Measurements from ENCODE around the gene STIM1.
"Not testable (repeated sequence)": the region's sequence is repeated elsewhere in the genome, so short reads cannot be mapped to it uniquely, and the experiment has no call there.

Gene STIM1

DNA sequence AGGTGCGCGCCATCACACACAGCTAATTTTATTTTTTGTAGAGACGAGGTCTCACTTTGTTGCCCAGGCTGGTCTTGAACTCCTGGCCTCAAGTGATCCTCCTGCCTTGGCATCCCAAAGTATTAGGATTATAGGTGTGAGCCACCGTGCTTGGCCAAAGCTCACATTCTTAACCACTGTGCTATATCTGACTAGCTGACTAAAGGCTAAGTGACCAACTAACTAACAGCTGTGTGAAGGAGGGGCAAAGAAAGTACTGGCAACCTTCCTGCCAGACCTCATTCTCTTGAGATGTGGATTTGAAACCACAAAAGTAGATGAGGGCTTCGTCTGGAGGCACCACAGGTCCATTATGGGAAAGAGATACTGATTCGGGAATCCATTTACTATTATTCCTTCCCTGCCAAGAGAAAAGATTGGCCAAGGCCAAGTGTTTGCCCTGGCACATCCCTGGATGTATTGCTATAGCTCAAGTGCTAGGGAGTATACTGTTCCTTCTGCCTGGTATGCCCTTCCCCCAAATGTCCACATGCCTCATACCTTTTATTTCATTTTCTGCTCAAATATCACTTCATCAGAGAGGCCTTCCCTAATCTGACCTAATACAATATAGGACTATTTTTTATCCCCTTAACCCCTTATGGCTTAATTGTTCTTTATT lies 186.4 kb downstream of the STIM1 start:
- intact Hi-C loops (cut with DNase I): no loop called here
- DNase-seq: no peak

DNA sequence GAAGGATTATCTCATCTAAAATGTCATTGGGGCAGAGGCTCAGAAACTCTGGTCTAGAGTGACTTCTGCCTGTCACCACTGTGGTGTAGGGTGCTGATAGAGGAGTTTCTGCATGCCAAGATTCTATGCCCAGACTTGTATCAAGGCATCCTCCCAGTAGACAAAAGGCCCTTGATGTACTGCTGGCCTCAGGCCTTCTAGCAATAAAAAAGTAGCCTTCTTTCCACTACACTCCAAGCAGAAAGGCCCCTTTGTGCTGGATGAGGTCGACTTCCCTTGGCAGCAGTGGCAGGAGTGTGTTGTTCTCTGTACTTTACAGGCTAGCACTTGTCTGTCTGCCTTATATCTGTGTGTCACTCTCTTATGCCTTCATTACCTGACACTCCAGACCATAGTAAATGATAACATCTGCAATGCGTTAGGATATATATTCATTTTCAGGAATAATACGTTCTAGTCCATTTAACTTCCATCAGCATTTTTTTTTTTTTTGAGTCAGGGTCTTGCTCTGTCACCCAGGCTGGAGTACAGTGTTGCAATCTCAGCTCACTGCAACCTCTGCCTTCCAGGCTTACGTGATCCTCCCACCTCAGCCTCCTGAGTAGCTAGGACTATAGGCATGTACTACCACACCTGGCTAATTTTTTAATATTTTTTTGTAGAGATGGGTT lies 189.6 kb downstream of the STIM1 start:
- intact Hi-C loops (cut with DNase I): no loop called here
- peak in 8 of 10 donors; percentile 39 to 91 (median 68) for DNase-seq

DNA sequence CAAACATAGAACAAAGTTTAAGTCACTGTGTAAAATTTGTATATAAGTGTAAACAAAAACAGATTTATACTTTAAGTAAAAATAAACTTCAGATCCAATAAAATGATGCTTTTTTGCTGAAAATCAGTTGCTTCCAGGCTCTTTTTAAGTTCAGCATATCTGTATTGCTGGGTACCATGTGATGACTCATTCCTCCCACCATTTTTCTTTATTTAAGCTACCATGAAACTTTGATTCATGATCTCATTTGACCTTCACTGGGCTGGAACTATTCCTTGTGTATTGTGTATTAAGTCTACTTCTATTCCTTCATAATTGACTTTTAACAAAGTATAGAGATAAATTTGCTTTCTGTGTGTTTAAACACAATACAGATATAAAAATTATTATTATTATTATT lies 192.9 kb downstream of the STIM1 start:
- DNase-seq: no peak
- intact Hi-C loops (cut with DNase I): no loop called here

DNA sequence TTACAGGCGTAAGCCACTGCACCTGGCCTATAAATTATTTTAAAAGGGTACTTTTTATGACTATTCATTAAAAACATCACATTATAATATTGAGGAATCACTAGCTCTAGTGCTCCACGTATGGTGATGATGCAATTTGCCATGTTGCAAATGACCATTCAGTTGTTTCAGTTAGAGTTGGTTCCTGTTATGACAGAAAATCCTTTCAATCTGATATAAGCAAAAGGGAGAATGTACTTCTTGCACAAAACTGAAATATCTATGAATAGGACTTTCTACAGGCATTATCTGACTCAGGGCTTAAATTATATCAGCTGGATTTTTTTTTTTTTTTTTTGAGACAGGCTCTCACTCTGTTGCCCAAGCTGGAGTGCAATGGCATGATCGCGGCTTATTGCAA lies 193.5 kb downstream of the STIM1 start:
- intact Hi-C loops (cut with DNase I): no loop called here
- DNase-seq: no peak

DNA sequence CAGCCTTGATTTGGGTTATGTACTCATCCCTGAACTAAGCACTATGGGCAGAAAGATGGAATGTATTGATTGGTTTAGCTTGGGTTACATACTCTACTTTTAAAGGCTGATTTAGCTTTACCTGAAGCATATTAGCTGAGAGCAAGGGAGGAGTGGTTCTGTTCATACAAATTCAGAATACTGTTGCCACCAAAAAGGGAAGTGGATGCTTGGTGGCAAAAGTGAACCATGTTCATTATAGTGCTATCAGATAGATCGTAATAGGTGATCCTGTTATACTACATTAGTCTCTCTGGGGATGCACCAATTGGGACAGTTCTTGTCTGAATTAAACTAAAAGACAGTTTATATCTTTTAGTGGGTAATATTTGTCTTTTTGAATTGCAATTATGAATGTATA lies 194.7 kb downstream of the STIM1 start:
- DNase-seq: no peak
- intact Hi-C loops (cut with DNase I): no loop called here

DNA sequence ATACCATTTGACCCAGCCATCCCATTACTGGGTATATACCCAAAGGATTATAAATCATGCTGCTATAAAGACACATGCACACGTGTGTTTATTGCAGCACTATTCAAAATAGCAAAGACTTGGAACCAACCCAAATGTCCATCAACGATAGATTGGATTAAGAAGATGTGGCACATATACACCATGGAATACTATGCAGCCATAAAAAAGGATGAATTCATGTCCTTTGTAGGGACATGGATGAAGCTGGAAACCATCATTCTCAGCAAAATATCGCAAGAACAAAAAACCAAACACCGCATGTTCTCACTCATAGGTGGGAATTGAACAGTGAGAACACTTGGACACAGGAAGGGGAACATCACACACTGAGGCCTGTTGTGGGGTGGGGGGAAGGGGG lies 197.7 kb downstream of the STIM1 start:
- intact Hi-C loops (cut with DNase I); DNase-seq: not testable (repeated sequence)

DNA sequence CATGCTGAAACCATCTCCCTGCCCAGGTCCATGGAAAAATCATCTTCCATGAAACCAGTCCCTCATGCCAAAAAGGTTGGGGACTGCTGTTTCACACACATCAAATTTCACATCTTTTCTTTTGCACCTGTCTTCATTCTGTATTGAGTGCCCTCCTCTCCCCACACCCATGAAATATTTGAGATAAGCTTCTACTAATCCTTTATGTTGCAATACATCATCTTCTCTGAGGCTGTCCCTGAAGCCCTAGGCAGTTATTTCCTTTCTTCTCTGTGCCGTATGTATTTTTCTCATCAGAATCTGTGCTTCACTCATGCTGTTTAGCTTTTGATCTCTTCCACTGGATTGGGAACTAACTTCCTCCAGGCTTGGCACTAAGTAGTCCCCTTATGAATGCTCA lies 199.2 kb downstream of the STIM1 start:
- no peak for DNase-seq
- intact Hi-C loops (cut with DNase I): no loop called here

DNA sequence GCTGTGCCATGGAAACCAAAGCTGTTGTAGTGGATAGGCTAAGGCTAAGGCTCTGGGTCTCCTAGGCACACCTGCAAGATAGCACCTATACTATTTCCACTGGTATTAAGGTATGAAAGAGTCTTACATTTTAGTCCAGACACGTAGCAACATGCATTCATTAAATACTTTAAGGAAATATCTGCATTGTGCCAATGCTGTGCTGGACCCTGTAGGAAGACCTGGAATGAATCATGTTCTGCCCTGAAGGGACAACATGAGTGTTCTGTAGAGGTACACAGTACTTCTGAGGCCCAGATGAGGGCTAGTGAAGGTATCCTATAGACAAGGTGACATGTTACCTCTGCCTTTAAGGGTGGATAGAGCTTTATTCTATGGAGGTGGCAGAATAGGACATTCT lies 204.0 kb downstream of the STIM1 start:
- no peak for DNase-seq
- intact Hi-C loops (cut with DNase I): no loop called here

DNA sequence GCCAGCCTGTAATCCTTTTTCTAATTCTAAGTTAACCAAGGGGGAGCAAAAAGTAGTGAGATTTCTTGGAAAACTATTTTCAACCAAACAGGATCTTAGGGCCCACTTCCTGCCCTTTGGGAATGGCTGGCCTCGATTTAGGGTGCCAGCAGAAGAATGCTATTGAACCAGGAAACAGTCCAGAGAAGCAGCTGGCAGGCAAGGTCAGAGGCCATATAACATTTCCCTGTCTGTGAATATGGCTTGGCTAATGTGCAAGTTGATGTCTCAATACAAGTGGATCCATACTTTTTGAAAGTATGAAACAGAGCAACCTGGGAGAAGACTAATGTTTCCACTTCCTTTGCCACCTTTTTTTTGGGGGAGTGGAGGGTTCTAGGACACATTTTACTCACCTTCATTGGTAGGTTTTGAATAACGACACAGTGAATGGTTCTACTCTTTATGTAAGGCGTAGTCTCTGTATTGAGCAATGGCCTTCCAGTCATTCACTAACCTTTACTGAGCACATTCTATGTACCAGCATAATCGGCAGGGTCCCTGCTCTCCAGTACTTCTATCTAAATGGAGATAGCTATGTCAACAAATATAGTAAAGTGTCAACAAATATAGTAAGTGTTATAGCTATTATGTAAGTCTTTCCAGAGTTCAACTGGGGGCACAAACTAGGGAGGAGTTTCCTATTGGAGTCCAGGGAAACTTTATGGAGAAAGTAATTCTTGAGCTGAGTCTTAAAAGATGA lies 204.9 kb downstream of the STIM1 start:
- DNase-seq: no peak
- intact Hi-C loops (cut with DNase I): no loop called here

DNA sequence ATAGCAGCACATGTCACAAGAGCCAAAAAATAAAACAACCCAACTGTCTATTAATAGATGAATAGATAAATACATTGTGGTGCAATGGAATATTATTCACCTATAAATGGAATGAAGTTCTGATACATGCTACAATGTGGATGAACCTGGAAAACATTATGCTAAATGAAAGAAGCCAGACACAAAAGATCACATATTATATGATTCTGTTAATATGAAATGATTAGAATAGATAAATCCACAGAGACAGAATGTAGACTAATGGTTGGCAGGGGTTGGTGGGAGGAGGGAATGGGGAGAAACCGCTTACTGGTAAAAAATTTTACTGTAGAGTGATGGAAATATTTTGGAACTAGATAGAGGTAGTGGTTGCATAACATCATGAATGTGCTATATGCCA lies 206.2 kb downstream of the STIM1 start:
- intact Hi-C loops (cut with DNase I): no loop called here
- no peak for DNase-seq

DNA sequence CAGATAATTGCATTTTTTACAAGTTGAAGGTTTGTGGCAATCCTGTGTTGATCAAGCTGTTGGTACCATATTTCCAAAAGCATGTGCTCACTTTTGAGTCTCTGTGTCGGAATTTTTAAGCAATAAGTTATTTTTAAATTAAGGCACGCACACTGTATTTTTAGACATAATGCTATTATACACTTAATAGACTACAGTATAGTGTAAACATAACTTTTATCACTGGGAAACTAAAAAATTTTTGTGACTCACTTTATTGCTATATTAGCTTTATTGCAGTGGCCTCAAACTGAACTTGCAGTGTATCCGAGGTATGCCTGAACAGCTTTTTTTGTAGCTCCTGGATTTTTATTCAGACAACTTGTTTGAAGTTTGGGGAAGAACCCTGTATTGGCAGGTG lies 207.9 kb downstream of the STIM1 start:
- intact Hi-C loops (cut with DNase I): no loop called here
- no peak for DNase-seq

DNA sequence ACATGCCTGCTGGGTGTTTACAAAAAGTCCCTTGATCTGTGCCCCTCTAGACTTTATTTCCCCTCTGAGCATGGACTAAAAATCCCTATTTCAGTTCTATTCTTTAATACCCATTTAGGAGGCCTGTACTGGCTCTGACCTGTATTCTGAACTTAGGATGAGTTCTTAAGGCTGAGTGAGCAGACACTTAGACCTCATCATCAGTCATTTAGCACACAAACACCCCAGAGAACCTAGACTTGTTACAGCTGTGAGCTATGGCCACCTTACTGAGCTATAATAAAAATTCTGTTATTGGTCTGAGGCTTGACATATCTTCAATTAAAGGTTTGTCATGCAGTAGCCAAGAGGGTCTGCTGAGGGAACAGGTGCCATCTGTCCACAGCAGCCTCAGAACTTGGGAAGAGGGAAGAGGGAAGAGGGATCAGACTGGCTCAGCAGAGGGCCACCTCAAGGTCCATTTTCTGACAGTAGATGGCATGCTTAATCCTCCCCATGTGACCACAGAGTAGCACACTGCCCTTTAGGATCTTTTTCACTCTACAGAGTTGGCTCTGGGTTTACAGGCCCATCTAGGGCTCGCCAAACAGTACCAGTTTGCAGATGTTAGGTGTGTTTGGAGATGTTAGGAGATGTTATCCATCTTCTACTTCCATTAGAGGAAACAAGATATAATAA lies 209.0 kb downstream of the STIM1 start:
- DNase-seq: no peak
- intact Hi-C loops (cut with DNase I): no loop called here

DNA sequence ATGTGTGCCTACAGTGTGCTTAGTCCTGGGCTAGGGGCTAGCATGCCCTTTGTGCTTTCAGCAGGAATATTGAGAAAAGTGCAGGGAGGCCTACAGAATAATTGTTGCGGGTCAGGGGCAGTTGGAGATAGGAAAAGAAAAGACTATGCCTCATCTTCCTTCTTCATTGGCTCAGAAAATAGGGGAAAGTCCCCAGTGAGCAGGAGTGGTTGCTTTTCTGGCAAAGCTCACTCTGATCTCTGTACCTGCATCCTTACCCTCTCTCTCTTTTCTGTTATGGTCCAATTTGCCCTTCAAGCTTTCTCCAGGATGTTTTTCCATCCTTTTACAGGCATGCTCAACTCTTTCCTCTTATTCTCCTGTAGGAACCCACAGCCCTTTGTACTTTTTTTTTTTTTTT lies 209.6 kb downstream of the STIM1 start:
- intact Hi-C loops (cut with DNase I): no loop called here
- no peak for DNase-seq

DNA sequence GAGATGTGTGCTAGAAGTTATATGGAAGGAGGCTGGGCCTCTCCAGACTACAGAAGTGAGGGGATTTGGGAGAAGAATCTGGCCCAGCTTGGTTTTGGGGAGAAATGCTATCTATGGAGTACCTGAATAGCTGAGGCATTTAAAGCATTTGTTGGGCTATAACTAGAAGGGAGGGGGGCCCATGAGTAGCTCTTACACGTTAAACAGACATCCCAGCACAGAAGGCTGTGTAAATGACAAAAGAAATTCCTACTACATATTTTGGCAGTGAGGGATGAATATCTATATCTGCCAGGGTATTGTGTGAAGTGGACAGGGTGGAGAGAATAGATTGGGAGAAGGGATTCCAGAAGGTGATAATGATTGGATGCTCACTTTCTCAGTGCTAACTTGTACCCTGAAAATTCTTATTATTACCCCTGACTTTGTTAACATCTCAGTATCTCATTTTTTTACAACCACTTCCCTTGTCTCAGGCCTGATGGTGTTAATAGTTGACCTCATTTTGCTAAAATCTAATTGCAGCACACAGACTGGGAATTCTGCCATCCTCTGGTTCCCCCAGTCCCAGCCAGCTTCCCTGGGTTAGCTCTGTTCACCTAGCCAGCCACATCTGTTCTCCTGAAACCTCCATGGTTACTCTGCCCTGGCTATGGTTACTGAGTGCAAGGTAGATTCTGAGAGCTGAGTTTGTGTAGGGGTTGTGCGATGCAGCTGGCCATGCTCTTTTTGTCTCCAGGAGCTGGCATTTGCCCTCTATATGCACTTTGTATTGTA lies 210.3 kb downstream of the STIM1 start:
- peak in 1 of 10 donors; percentile 37 for DNase-seq
- intact Hi-C loops (cut with DNase I): no loop called here

DNA sequence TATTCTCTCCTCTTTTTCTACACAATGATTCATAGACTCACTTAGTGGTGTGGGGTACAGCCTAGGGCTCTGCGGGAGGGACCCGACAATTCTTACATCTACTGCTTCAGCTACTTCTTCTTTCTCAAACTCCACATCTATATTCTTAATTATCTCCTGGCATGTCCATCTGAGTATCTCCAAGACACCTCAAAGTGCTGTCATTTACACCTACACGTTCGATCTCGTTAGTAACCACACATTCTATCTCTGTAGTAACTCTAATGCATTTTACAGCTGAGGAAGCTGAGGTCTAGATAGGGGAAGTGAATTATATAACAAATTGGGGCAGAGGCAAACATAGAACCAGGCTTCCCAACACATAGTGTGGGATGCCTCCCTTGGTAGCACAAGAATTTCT lies 211.4 kb downstream of the STIM1 start:
- intact Hi-C loops (cut with DNase I): no loop called here
- no peak for DNase-seq

DNA sequence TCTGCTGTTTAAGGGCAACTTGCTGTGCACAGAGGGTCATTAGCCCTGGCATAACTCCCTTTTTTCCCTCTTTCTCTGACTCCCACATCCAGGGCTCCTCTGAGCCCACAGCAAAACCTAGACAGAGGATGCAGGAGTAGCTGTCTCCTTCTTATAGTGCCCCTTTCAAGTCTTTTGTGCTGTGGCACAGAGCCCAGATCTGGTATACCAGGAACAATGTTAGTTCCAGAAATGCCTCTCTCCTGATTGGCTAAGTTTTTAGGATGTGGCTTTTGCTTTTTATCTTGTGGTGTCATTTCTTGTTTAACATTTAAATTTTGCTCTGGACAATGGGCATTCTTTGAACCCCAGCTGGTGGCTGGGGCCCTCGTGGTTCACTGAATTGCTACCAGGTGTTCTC lies 213.5 kb downstream of the STIM1 start:
- intact Hi-C loops (cut with DNase I): no loop called here

DNA sequence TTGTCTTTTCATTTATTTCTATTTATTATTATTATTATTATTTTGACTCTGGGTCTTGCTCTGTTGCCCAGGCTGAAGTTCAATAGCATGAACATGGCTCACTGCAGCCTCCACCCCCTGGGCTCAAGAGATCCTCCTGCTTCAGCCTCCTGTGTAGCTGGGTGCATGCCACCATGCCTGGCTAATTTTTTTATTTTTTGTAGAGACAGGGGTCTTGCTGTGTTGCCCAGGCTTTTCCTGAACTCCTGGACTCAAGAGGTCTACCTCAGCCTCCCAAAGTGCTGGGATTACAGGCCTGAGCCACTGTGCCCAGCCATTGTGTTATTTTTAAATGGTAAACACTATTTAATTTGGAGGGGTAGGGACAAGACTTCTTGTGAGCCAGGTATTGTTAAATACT lies 215.9 kb downstream of the STIM1 start:
- intact Hi-C loops (cut with DNase I): no loop called here
- DNase-seq: no peak

More for the DNA sequence above, 213.5 kb downstream of the STIM1 start:
- DNase-seq: no peak

DNA sequence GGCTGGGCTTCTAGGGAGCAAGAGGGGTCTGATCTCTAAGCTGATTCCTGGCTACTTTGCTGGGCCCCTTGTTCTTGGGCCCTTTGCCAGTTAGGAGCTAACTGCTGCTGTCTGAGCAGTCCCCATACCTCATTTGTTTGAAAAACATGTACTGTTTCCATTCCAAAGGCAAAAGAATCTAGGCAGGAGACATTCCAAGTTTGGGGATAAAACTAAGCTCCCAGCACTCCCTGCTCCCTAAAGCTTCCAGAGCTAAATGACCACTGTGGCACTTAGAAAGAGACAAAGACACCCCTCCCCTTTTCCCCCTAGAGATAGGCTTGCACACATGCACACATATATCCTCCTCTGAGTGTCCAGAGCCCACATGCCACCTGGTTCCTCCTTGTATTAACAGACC lies 216.4 kb downstream of the STIM1 start:
- peak in 1 of 10 donors; percentile 44 for DNase-seq

DNA sequence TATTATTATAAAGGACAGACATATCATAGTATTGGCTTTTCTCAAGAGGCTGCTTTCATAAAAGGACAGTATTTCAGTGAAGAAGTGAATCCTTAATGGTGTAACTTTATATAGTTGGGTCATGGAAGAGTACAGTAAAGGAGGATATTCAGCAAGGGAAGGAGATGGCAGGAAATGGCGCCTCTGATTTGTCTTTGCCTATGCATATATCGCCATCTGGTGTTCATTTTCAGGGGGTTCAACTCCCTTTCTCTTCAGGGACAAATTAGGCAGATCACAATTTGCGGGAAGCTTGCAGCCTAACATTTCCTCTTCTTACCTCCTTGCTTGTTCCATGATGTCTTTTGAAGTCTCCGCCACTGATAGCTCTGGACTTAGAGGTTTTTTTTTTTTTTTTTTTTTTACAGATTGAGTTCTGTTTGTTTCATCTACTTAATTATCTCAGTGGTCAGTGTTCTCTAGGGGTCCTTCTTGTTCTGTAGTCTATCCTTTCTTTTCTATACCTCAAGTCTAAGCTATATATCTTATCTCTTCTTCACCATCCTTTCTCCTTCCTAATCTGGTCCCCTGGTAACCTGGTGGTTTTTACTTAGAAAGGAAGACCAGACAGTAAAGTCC lies 217.3 kb downstream of the STIM1 start:
- intact Hi-C loops (cut with DNase I): loop anchor here (1.0 kb wide), 2 partner anchors 22 to 217 kb away; partner anchors contain the start of genes RRM1 and STIM1
- peak in 5 of 10 donors; percentile 34 to 87 (median 40) for DNase-seq

More for the DNA sequence above, 216.4 kb downstream of the STIM1 start:
- intact Hi-C loops (cut with DNase I): loop anchor here (1.0 kb wide), 2 partner anchors 22 to 217 kb away; partner anchors contain the start of genes RRM1 and STIM1

DNA sequence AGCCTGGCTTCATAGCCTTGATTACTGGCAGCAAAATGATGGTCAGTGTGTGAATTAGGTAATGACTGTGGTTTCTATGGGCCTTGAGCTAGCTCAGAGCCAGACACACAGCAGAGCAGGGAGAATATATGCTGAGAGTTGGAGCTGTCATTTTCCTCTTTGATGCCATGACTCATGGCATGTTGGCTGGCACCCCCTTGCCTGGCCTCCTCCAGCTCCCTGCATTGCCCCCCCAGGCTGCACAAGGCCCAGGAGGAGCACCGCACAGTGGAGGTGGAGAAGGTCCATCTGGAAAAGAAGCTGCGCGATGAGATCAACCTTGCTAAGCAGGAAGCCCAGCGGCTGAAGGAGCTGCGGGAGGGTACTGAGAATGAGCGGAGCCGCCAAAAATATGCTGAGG lies 218.8 kb downstream of the STIM1 start:
- peak in 6 of 10 donors; percentile 11 to 85 (median 52) for DNase-seq
- intact Hi-C loops (cut with DNase I): no loop called here
